ENCODE results near the gene KHK.
"Not testable (repeated sequence)": the region's sequence is repeated elsewhere in the genome, so short reads cannot be mapped to it uniquely, and the experiment has no call there.

Gene KHK

DNA sequence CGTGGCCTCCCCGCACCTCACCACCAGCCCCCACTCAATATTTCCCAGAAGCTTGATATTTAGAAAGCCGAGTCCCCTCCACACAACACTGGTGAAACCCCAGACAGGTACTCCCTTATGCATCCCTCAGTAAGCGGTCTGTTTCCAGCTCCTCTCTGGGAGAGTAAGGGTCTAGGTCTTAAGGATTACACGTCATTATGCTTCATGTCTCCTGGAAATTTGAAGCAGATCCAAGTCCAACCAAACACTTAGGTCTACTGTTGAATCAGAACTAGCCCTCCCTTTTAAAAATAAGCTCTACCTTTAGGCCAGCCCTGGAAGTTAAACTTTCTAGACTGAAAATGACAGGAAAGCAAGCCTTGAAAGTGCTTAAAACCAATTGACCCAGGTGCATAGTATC lies 13.7 kb upstream of the KHK start:
- Histone ChIP-seq H3K27me3 (ENCODE audit: control insufficient read depth in 1 of 2, insufficient read depth in 2 of 2, low read length in 2 of 2) (no peaks in the 10 kb centered on the region), H3K4me3 (ENCODE audit: low read depth in 1 of 2, low read length in 2 of 2) (no peak overlapping the region), H3K36me3 (ENCODE audit: control insufficient read depth in 1 of 2, insufficient read depth in 2 of 2, low read length in 2 of 2) (peaks cover 11 to 20% of the 10 kb centered on the region in 2 donors), H3K9ac (ENCODE audit: low read depth in 1 of 2, low read length in 2 of 2) (peak overlapping the region in 1 of 2 donors; percentile 38), H3K4me1 (ENCODE audit: control insufficient read depth in 1 of 2, insufficient read depth in 2 of 2, low read length in 2 of 2) (peaks cover 42 to 56% of the 10 kb centered on the region in 2 donors), H3K9me3 (ENCODE audit: control insufficient read depth in 1 of 2, low read length in 2 of 2) (no peaks in the 10 kb centered on the region), H3K27ac (ENCODE audit: low read depth, low read length) (peak overlapping the region; percentile 89)

DNA sequence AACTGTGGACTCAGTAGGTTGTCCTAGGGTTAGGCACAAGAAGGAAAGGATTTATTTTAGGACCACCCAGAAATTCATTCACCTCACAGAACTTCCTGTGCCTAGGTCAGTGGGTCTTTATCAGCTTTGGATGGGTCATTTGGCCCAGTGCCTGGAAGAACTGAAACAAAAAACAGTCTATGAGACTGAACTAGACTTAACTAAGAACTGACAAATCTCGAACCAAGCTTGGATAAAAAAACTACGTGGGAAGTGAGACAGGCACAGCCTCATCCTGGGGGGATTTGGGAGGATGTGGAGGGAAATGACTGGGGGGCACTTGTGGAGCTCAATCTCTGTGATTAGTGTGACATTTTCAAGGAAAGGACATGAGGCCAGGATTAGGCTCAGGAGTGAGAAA lies 12.8 kb upstream of the KHK start:
- Histone ChIP-seq H3K9ac (ENCODE audit: low read depth in 1 of 2, low read length in 2 of 2) (no peak overlapping the region), H3K36me3 (ENCODE audit: control insufficient read depth in 1 of 2, insufficient read depth in 2 of 2, low read length in 2 of 2) (peaks cover 9 to 11% of the 10 kb centered on the region in 2 donors), H3K27me3 (ENCODE audit: control insufficient read depth in 1 of 2, insufficient read depth in 2 of 2, low read length in 2 of 2) (no peaks in the 10 kb centered on the region), H3K4me3 (ENCODE audit: low read depth in 1 of 2, low read length in 2 of 2) (no peak overlapping the region), H3K27ac (ENCODE audit: low read depth, low read length) (no peak overlapping the region), H3K4me1 (ENCODE audit: control insufficient read depth in 1 of 2, insufficient read depth in 2 of 2, low read length in 2 of 2) (peaks cover 39 to 53% of the 10 kb centered on the region in 2 donors), H3K9me3 (ENCODE audit: control insufficient read depth in 1 of 2, low read length in 2 of 2) (no peaks in the 10 kb centered on the region)

DNA sequence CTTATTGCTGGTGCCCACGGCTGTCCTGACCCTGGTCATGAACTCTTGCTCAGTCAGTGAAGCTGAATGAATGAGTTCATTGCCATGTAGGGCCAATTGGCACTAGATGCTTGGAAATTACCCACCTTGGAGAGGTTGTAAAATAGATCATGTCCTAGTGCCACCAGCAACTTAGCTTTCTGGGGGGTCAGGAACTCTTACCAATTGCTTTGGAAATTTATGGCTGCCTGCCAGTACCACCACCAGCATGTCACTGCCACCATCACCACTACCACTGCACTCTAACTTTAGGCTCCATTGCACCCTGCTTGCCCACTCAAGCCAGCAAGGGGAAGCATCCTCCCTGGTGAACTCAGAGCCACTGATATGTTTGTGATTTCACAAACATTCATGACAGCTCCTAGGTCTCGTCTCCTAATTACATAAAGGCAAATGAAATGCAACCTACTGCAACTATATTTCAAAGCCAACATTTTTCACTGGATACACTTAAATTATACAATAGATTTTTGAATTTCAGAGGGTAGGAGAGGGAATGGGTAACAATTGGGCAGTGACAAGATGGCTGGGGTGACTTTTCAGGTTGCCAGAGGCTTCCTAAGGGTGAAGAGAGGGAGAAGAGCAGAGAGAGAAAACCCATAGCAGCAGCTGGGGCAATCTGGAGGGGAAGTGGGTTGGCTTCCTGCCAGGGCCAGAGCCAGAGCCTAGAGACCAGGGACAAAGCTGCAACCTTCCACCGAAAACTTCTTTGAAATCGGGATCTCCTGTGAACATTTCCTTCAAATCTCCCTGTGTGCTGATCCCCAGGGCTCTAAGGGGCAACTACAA lies 11.6 kb upstream of the KHK start:
- H3K36me3 ChIP-seq (ENCODE audit: control insufficient read depth in 1 of 2, insufficient read depth in 2 of 2, low read length in 2 of 2) = no peaks in the 10 kb centered on the region
- H3K27ac ChIP-seq (ENCODE audit: low read depth, low read length) = no peak overlapping the region
- H3K27me3 ChIP-seq (ENCODE audit: control insufficient read depth in 1 of 2, insufficient read depth in 2 of 2, low read length in 2 of 2) = no peaks in the 10 kb centered on the region
- H3K9ac ChIP-seq (ENCODE audit: low read depth in 1 of 2, low read length in 2 of 2) = peak overlapping the region in 1 of 2 donors; percentile 19
- H3K4me3 ChIP-seq (ENCODE audit: low read depth in 1 of 2, low read length in 2 of 2) = no peak overlapping the region
- no peaks in the 10 kb centered on the region for H3K9me3 ChIP-seq (ENCODE audit: control insufficient read depth in 1 of 2, low read length in 2 of 2)
- peaks cover 28 to 43% of the 10 kb centered on the region in 2 donors for H3K4me1 ChIP-seq (ENCODE audit: control insufficient read depth in 1 of 2, insufficient read depth in 2 of 2, low read length in 2 of 2)

DNA sequence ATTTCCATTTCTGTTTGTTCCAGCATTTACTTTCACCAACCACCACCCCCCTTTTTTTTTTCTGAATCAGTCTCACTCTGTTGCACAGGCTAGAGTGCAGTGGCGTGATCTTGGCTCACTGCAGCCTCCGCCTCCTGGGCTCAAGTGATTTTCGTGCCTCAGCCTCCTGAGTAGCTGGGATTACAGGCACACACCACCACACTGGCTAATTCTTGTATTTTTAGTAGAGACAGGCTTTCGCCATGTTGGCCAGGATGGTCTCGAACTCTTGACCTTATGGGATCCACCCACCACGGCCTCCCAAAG lies 11.1 kb upstream of the KHK start:
- H3K9ac ChIP-seq (ENCODE audit: low read depth in 1 of 2, low read length in 2 of 2); H3K27ac ChIP-seq (ENCODE audit: low read depth, low read length); H3K36me3 ChIP-seq (ENCODE audit: control insufficient read depth in 1 of 2, insufficient read depth in 2 of 2, low read length in 2 of 2); H3K27me3 ChIP-seq (ENCODE audit: control insufficient read depth in 1 of 2, insufficient read depth in 2 of 2, low read length in 2 of 2); H3K4me3 ChIP-seq (ENCODE audit: low read depth in 1 of 2, low read length in 2 of 2); H3K9me3 ChIP-seq (ENCODE audit: control insufficient read depth in 1 of 2, low read length in 2 of 2): not testable (repeated sequence)
- H3K4me1 ChIP-seq (ENCODE audit: control insufficient read depth in 1 of 2, insufficient read depth in 2 of 2, low read length in 2 of 2) = peaks cover 22 to 41% of the 10 kb centered on the region in 2 donors

DNA sequence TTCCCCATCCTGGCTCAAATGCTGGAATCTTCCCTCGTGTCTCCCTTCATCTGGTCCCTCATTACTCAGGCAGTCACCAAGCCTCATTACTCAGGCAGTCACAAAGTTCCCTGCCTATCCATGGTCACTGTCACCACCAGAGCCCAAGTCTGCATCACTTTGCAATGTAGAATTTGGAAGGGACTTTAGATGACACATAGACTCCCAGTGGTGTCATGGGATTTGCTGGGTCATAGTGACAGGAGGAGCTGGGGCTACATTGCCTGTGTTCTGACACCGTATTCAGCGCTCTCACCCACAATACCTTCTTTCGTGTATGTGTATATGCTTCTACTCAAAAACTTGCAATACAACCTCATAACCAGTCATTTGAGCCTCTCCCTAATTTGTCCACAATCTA lies 10.2 kb upstream of the KHK start:
- H3K4me3 ChIP-seq (ENCODE audit: low read depth in 1 of 2, low read length in 2 of 2) = no peak overlapping the region
- H3K4me1 ChIP-seq (ENCODE audit: control insufficient read depth in 1 of 2, insufficient read depth in 2 of 2, low read length in 2 of 2) = peaks cover 25 to 39% of the 10 kb centered on the region in 2 donors
- H3K9ac ChIP-seq (ENCODE audit: low read depth in 1 of 2, low read length in 2 of 2) = no peak overlapping the region
- H3K27ac ChIP-seq (ENCODE audit: low read depth, low read length) = no peak overlapping the region
- H3K36me3 ChIP-seq (ENCODE audit: control insufficient read depth in 1 of 2, insufficient read depth in 2 of 2, low read length in 2 of 2) = no peaks in the 10 kb centered on the region
- H3K27me3 ChIP-seq (ENCODE audit: control insufficient read depth in 1 of 2, insufficient read depth in 2 of 2, low read length in 2 of 2) = no peaks in the 10 kb centered on the region
- H3K9me3 ChIP-seq (ENCODE audit: control insufficient read depth in 1 of 2, low read length in 2 of 2) = no peaks in the 10 kb centered on the region

DNA sequence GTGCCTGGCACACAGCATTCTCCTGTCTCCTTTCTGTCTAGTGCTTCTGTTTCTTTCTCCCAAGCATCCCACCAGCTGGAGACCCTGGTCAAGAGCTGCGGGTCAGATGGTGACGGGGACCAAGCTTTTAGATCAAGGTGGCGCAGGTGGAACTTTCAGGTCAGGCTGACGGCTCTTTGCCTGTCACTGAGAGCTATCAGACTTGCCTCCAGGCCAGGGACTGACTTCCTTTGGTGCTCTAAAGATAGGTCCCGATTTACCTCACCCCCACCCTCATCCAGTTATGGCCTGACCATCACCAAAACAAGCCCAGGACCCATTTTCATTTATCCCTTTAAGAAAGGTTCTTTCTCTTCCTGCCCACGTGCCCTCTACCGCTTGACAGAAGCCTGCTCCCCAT lies 9.3 kb upstream of the KHK start:
- Histone ChIP-seq H3K27ac (ENCODE audit: low read depth, low read length) (no peak overlapping the region), H3K36me3 (ENCODE audit: control insufficient read depth in 1 of 2, insufficient read depth in 2 of 2, low read length in 2 of 2) (no peaks in the 10 kb centered on the region), H3K9me3 (ENCODE audit: control insufficient read depth in 1 of 2, low read length in 2 of 2) (no peaks in the 10 kb centered on the region), H3K9ac (ENCODE audit: low read depth in 1 of 2, low read length in 2 of 2) (no peak overlapping the region), H3K4me3 (ENCODE audit: low read depth in 1 of 2, low read length in 2 of 2) (no peak overlapping the region), H3K27me3 (ENCODE audit: control insufficient read depth in 1 of 2, insufficient read depth in 2 of 2, low read length in 2 of 2) (no peaks in the 10 kb centered on the region), H3K4me1 (ENCODE audit: control insufficient read depth in 1 of 2, insufficient read depth in 2 of 2, low read length in 2 of 2) (peaks cover 30 to 44% of the 10 kb centered on the region in 2 donors)

DNA sequence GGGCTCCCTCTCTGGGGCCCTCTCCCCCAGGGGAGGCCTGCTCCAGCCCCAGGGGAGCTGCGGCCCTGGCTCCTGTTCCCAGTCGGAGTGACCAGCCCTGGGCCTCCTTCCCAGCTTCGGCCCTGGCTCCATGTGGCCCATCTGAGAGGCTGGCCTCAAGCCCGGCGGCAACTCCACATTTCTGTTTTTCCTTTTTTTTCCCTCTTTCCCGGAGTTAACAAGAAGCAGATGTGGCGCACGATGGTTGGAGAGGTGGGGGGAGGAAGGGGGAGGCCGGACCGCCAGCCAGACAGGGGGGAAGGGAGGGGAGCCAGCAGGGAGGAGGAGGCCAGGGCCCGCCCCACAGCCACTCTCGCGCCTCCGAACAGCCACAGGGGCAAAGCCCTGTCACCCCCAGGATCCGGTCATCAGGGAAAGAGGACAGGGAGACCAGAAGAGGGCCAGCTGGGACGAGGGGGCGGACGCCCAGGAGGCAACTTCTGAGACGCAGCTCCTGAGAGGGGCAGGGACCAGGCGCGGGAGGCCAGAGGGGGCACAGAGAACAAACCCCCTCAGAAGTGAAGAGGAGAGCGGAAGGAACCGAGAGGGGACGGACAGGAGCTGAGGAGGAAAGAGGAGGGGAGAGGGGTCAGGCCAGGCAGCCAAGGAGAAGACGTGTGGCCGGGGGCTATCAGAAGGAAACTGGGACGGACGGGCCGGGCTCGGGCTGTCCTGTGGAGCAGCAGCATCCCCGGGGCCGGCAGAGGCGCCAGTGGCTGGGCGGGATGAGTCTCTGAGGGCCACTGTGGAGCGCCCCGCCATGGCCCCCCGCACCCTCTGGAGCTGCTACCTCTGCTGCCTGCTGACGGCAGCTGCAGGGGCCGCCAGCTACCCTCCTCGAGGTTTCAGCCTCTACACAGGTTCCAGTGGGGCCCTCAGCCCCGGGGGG lies 8.0 kb upstream of the KHK start, which contains the start of gene EMILIN1:
Gene EMILIN1, plus strand, starts transcription at position 349 of the 928 bp plus-strand sequence. Its CDS starts 451 bp downstream, at position 800.
- peak within 1 kb of the TSS; percentile 54 for H3K27ac ChIP-seq (ENCODE audit: low read depth, low read length)
- peaks cover 30 to 39% of the 10 kb centered on the region in 2 donors for H3K4me1 ChIP-seq (ENCODE audit: control insufficient read depth in 1 of 2, insufficient read depth in 2 of 2, low read length in 2 of 2)
- H3K27me3 ChIP-seq (ENCODE audit: control insufficient read depth in 1 of 2, insufficient read depth in 2 of 2, low read length in 2 of 2) = no peaks in the 10 kb centered on the region
- no peaks in the 10 kb centered on the region for H3K9me3 ChIP-seq (ENCODE audit: control insufficient read depth in 1 of 2, low read length in 2 of 2)
- H3K9ac ChIP-seq (ENCODE audit: low read depth in 1 of 2, low read length in 2 of 2) = peak within 1 kb of the TSS; percentile 43 to 57
- H3K4me3 ChIP-seq (ENCODE audit: low read depth in 1 of 2, low read length in 2 of 2) = peak within 1 kb of the TSS; percentile 55 to 57
- H3K36me3 ChIP-seq (ENCODE audit: control insufficient read depth in 1 of 2, insufficient read depth in 2 of 2, low read length in 2 of 2) = no peaks in the 10 kb centered on the region

DNA sequence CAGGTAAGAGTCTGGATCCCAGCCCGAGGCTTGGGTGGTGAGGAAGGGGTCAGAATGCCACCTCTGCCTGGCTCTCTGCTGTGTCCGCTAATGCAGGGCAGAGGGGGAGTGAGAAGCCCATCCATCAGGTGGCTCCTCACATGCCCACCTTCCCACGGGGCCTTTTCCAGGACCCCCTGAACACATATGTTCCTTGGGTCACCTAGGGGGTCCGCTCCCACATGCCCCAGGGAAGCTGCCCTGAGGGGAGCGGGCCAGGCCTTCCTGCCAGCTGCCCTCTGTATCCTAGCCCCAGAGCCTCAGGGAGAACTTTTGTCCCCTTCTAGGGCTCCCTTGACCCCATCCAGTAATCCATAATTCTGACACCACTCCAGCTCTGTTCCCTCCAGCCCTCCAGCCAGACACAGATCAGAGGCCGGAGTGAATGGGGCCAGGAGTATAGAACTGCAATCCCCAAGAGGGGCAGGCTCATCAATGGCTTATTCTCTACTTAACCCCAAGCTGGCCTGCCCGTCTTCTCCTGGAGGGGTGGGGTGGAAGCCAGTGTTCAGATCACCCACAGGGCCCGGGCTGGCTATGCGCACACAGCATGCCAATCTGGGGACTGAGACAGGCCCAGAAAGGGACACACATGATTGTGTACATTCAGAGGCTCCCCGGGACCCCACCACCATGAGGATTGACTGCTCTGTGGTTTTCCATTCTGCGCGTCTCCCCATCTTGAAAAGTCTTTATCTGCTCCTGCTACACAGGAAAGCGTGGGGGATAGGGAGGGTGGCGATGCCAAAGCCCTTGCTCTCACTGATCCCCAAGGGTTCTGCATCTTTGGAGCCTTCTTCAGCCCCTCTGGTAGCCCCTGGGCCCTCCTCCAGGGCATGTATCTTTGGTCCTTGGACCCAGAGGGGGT lies 7.1 kb upstream of the KHK start:
- H3K27me3 ChIP-seq (ENCODE audit: control insufficient read depth in 1 of 2, insufficient read depth in 2 of 2, low read length in 2 of 2) = no peaks in the 10 kb centered on the region
- peaks cover 30 to 36% of the 10 kb centered on the region in 2 donors for H3K4me1 ChIP-seq (ENCODE audit: control insufficient read depth in 1 of 2, insufficient read depth in 2 of 2, low read length in 2 of 2)
- H3K9ac ChIP-seq (ENCODE audit: low read depth in 1 of 2, low read length in 2 of 2) = peak overlapping the region; percentile 43 to 57
- H3K4me3 ChIP-seq (ENCODE audit: low read depth in 1 of 2, low read length in 2 of 2) = peak overlapping the region; percentile 55 to 57
- no peaks in the 10 kb centered on the region for H3K9me3 ChIP-seq (ENCODE audit: control insufficient read depth in 1 of 2, low read length in 2 of 2)
- H3K27ac ChIP-seq (ENCODE audit: low read depth, low read length) = peak overlapping the region; percentile 26
- H3K36me3 ChIP-seq (ENCODE audit: control insufficient read depth in 1 of 2, insufficient read depth in 2 of 2, low read length in 2 of 2) = no peaks in the 10 kb centered on the region

DNA sequence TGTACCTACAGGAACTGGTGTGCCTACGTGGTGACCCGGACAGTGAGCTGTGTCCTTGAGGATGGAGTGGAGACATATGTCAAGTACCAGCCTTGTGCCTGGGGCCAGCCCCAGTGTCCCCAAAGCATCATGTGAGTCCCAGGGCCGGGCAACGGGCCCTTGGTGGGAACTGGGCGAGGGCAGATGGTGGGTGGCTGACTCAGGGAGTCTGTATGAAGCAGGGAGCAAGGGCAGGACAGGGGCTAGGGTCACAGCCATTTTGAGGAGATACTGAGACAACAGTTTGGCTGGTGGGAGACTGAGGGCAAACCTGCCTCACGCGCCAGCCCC lies 6.5 kb upstream of the KHK start:
- Histone ChIP-seq H3K4me1 (ENCODE audit: control insufficient read depth in 1 of 2, insufficient read depth in 2 of 2, low read length in 2 of 2) (peaks cover 25 to 35% of the 10 kb centered on the region in 2 donors), H3K27ac (ENCODE audit: low read depth, low read length) (no peak overlapping the region), H3K4me3 (ENCODE audit: low read depth in 1 of 2, low read length in 2 of 2) (peak overlapping the region; percentile 55 to 57), H3K27me3 (ENCODE audit: control insufficient read depth in 1 of 2, insufficient read depth in 2 of 2, low read length in 2 of 2) (no peaks in the 10 kb centered on the region), H3K36me3 (ENCODE audit: control insufficient read depth in 1 of 2, insufficient read depth in 2 of 2, low read length in 2 of 2) (no peaks in the 10 kb centered on the region), H3K9ac (ENCODE audit: low read depth in 1 of 2, low read length in 2 of 2) (peak overlapping the region; percentile 16 to 57), H3K9me3 (ENCODE audit: control insufficient read depth in 1 of 2, low read length in 2 of 2) (no peaks in the 10 kb centered on the region)

All from duodenal mucosa (tissue), 2 donors.